ENCODE results near the gene SVOP. TPM values are rescaled to one million over a fixed set of nuclear protein-coding genes. Genes with fewer than 3 reads are reported as not detected.
"Not testable (repeated sequence)": the region's sequence is repeated elsewhere in the genome, so short reads cannot be mapped to it uniquely, and the experiment has no call there.

SVOP gene
- total and polyA plus RNA-seq, 2 donors (not counting 1 experiment from before 2014, with no cell fraction given) = not detected

GRCh38 chr12:108996320-108996719, 24.5 kb downstream of the SVOP start:
- Histone ChIP-seq H3K27ac (ENCODE audit: insufficient read depth, low read length) (no peak overlapping the region), H3K79me2 (ENCODE audit: control insufficient read depth, insufficient read depth, low read length) (no peaks in the 10 kb centered on the region), H3K27me3 (ENCODE audit: control insufficient read depth, insufficient read depth, low read length) (no peaks in the 10 kb centered on the region), H3K4me3 (replicated peaks in 1 of 4; ENCODE audit: control extremely low read depth in 1 of 4, insufficient read depth in 1 of 4, low read depth in 3 of 4, low read length in 4 of 4) (no peak overlapping the region), H3K4me2 (ENCODE audit: extremely low read depth, insufficient read depth, low read length) (no peak overlapping the region), H3K36me3 (ENCODE audit: control insufficient read depth, insufficient read depth, low read length) (no peaks in the 10 kb centered on the region), H3K4me1 (ENCODE audit: control insufficient read depth, extremely low read depth, insufficient read depth, low read length) (no peaks in the 10 kb centered on the region), H3K9ac (ENCODE audit: insufficient read depth, low read length) (no peak overlapping the region), H3K9me3 (ENCODE audit: control insufficient read depth, insufficient read depth, low read depth, low read length) (no peaks in the 10 kb centered on the region), H4K20me1 (ENCODE audit: control insufficient read depth, extremely low read depth, insufficient read depth, low read length) (no peaks in the 10 kb centered on the region), H2AFZ (ENCODE audit: low read length) (no peak overlapping the region)
- TF ChIP-seq, protein P1, sequence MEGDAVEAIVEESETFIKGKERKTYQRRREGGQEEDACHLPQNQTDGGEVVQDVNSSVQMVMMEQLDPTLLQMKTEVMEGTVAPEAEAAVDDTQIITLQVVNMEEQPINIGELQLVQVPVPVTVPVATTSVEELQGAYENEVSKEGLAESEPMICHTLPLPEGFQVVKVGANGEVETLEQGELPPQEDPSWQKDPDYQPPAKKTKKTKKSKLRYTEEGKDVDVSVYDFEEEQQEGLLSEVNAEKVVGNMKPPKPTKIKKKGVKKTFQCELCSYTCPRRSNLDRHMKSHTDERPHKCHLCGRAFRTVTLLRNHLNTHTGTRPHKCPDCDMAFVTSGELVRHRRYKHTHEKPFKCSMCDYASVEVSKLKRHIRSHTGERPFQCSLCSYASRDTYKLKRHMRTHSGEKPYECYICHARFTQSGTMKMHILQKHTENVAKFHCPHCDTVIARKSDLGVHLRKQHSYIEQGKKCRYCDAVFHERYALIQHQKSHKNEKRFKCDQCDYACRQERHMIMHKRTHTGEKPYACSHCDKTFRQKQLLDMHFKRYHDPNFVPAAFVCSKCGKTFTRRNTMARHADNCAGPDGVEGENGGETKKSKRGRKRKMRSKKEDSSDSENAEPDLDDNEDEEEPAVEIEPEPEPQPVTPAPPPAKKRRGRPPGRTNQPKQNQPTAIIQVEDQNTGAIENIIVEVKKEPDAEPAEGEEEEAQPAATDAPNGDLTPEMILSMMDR (conservative IDR thresholded peaks at IDR 0.05 in 1 of 2, IDR thresholded peaks at IDR 0.05 in 1 of 2; ENCODE audit: low read depth in 1 of 2, low read length in 2 of 2) = no peak
- TF ChIP-seq EZH2 (IDR thresholded peaks at IDR 0.05; ENCODE audit: low read length, missing control alignments) = no peak
- no peak for DNase-seq (ENCODE audit: low read depth in 2 of 2)

DNA sequence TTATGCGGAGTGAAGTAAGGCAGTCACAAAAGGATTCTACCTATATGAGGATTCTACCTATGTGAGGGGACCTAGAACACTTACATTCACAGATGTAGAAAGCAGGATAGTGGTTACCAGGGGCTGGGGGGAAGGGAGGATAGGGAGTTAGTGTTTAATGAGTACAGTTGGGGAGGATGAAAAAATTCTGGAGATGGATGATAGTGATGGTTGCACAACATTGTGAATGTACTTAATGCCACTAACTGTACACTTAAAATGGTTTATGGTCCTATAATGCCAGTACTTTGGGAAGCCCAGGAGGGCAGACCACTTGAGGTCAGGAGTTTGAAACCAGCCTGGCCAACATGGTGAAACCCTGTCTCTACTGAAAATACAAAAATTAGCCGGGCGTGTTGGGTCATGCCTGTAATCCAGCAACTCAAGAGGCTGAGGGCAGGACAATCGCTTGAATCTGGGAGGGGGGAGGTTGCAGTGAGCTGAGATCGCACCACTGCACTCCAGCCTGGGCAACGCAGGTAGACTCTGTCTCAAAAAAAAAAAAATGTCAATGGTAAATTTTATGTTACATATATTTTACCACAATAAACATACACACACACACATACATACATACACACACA, 25.4 kb downstream of the SVOP start:
- Histone ChIP-seq H3K9me3 (ENCODE audit: control insufficient read depth, insufficient read depth, low read depth, low read length) (no peaks in the 10 kb centered on the region), H3K79me2 (ENCODE audit: control insufficient read depth, insufficient read depth, low read length) (no peaks in the 10 kb centered on the region), H3K4me3 (replicated peaks in 1 of 4; ENCODE audit: control extremely low read depth in 1 of 4, insufficient read depth in 1 of 4, low read depth in 3 of 4, low read length in 4 of 4) (no peak overlapping the region), H2AFZ (ENCODE audit: low read length) (no peak overlapping the region), H3K4me1 (ENCODE audit: control insufficient read depth, extremely low read depth, insufficient read depth, low read length) (no peaks in the 10 kb centered on the region), H3K27ac (ENCODE audit: insufficient read depth, low read length) (no peak overlapping the region), H4K20me1 (ENCODE audit: control insufficient read depth, extremely low read depth, insufficient read depth, low read length) (no peaks in the 10 kb centered on the region), H3K36me3 (ENCODE audit: control insufficient read depth, insufficient read depth, low read length) (no peaks in the 10 kb centered on the region), H3K27me3 (ENCODE audit: control insufficient read depth, insufficient read depth, low read length) (no peaks in the 10 kb centered on the region), H3K9ac (ENCODE audit: insufficient read depth, low read length) (no peak overlapping the region), H3K4me2 (ENCODE audit: extremely low read depth, insufficient read depth, low read length) (no peak overlapping the region)
- DNase-seq (ENCODE audit: low read depth in 2 of 2) = no peak
- TF ChIP-seq, protein P1 (conservative IDR thresholded peaks at IDR 0.05 in 1 of 2, IDR thresholded peaks at IDR 0.05 in 1 of 2; ENCODE audit: low read depth in 1 of 2, low read length in 2 of 2) = no peak

DNA sequence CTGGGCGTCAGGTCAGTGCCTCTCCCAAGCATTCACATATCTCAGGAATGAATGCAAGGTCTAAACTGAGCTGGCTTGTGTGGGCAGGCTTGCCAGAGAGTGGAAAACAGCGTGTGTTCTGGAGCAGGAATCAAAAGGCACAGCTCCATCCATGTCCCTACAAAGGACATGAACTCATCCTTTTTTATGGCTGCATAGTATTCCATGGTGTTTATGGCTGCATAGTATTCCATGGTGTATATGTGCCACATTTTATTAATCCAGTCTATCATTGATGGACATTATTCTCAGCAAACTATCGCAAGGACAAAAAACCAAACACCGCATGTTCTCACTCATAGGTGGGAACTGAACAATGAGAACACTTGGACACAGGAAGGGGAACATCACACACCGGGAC, 30.8 kb downstream of the SVOP start:
- not testable (repeated sequence) for H3K36me3 ChIP-seq (ENCODE audit: control insufficient read depth, insufficient read depth, low read length); H3K4me1 ChIP-seq (ENCODE audit: control insufficient read depth, extremely low read depth, insufficient read depth, low read length)

More for the DNA sequence above, 30.8 kb downstream of the SVOP start:
- H3K4me2 ChIP-seq (ENCODE audit: extremely low read depth, insufficient read depth, low read length); DNase-seq (ENCODE audit: low read depth in 2 of 2); H3K4me3 ChIP-seq (replicated peaks in 1 of 4; ENCODE audit: control extremely low read depth in 1 of 4, insufficient read depth in 1 of 4, low read depth in 3 of 4, low read length in 4 of 4); H3K27ac ChIP-seq (ENCODE audit: insufficient read depth, low read length); H3K9me3 ChIP-seq (ENCODE audit: control insufficient read depth, insufficient read depth, low read depth, low read length); H4K20me1 ChIP-seq (ENCODE audit: control insufficient read depth, extremely low read depth, insufficient read depth, low read length); H3K79me2 ChIP-seq (ENCODE audit: control insufficient read depth, insufficient read depth, low read length); H3K9ac ChIP-seq (ENCODE audit: insufficient read depth, low read length); H2AFZ ChIP-seq (ENCODE audit: low read length); H3K27me3 ChIP-seq (ENCODE audit: control insufficient read depth, insufficient read depth, low read length): not testable (repeated sequence)
